OCI-LY1 (cell line): ENCODE data around the gene GTF3C5.

Experiments
- H2AFZ ChIP-seq: fragments of 200-600 bp; sonication (generic), shearing (Covaris generic); 2 replicates; pipeline ENCODE4 v1.6.0; 2014; ENCODE audit warnings: antibody characterized with exemption, mild to moderate bottlenecking, low read length
- H3F3A ChIP-seq: fragments of 200-600 bp; sonication (generic), shearing (Covaris generic); 2 replicates; pipeline ENCODE4 v1.6.0; 2014; ENCODE audit warnings: mild to moderate bottlenecking, antibody characterized with exemption, low read length, moderate library complexity; ENCODE audit not compliant: insufficient read depth
- H3K27ac ChIP-seq: fragments of 200-600 bp; sonication (generic); 2 replicates; pipeline ENCODE4 v1.5.1; 2014; ENCODE audit warnings: low read length, mixed run types, mild to moderate bottlenecking, low read depth; ENCODE audit not compliant: poor library complexity, severe bottlenecking
- H3K27me3 ChIP-seq: fragments of 200-600 bp; sonication (generic); 2 replicates; pipeline ENCODE4 v1.6.0; 2014; ENCODE audit warnings: antibody characterized with exemption, mild to moderate bottlenecking, low read length, moderate library complexity; ENCODE audit not compliant: insufficient read depth
- H3K36me3 ChIP-seq: fragments of 200-600 bp; sonication (generic); 2 replicates; pipeline ENCODE4 v1.6.1; 2014; ENCODE audit warnings: mild to moderate bottlenecking, antibody characterized with exemption, low read length, moderate library complexity, mixed read lengths; ENCODE audit not compliant: insufficient read depth
- H3K4me1 ChIP-seq: fragments of 200-600 bp; sonication (generic); 2 replicates; pipeline ENCODE4 v1.5.1; 2014; ENCODE audit warnings: mild to moderate bottlenecking, low read length, moderate library complexity; ENCODE audit not compliant: insufficient read depth, severe bottlenecking
- H3K4me2 ChIP-seq: fragments of 200-600 bp; sonication (generic), shearing (Covaris generic); 2 replicates; pipeline ENCODE4 v1.6.1; 2014; ENCODE audit warnings: low read length
- H3K4me3 ChIP-seq: fragments of 200-600 bp; sonication (generic); 2 replicates; pipeline ENCODE4 v1.5.1; 2014; ENCODE audit warnings: low read length, low read depth, mild to moderate bottlenecking, mixed read lengths; ENCODE audit not compliant: poor library complexity, severe bottlenecking
- H3K79me2 ChIP-seq: fragments of 200-600 bp; shearing (Covaris generic); 2 replicates; pipeline ENCODE4 v1.6.1; 2016; ENCODE audit warnings: mixed run types, low read length, mixed read lengths; ENCODE audit not compliant: insufficient read depth
- H3K9ac ChIP-seq: fragments of 200-600 bp; sonication (generic), shearing (Covaris generic); 2 replicates; pipeline ENCODE4 v1.6.1; 2014; ENCODE audit warnings: mild to moderate bottlenecking, low read length, mixed read lengths
- H3K9me2 ChIP-seq: fragments of 200-600 bp; sonication (generic), shearing (Covaris generic); 2 replicates; pipeline ENCODE4 v1.6.1; 2014; ENCODE audit warnings: low read depth, mild to moderate bottlenecking, low read length, mixed read lengths
- H3K9me3 ChIP-seq: fragments of 200-600 bp; shearing (Covaris generic); 2 replicates; pipeline ENCODE4 v1.6.1; 2014; ENCODE audit warnings: low read length, mixed read lengths
- H4K20me1 ChIP-seq: fragments of 200-600 bp; sonication (generic), shearing (Covaris generic); 2 replicates; pipeline ENCODE4 v1.6.0; 2016; ENCODE audit warnings: mild to moderate bottlenecking, low read length; ENCODE audit not compliant: insufficient read depth
- CTCF ChIP-seq: fragments of 200-600 bp; sonication (generic), shearing (Covaris generic); IDR thresholded peaks from 2 replicates; pipeline ENCODE4 v1.5.1; 2017; ENCODE audit warnings: mild to moderate bottlenecking, antibody characterized with exemption, low read length, moderate library complexity, mixed read lengths
- EZH2 ChIP-seq: fragments of 200-600 bp; sonication (generic), shearing (Covaris generic); IDR thresholded peaks from 2 replicates; pipeline ENCODE4 v1.8.0; 2017; ENCODE audit warnings: borderline replicate concordance, mixed run types, mild to moderate bottlenecking, antibody characterized with exemption, low read length, moderate library complexity, mixed read lengths

Gene GTF3C5

GRCh38 chr9:133051281-133051900 lies 20.6 kb downstream of the GTF3C5 start:
- TF ChIP-seq CTCF, result no peak
- TF ChIP-seq EZH2, result no peak
- Histone ChIP-seq H3K4me3 (no peak overlapping the region), H2AFZ (no peak overlapping the region), H3K27me3 (no peaks in the 10 kb centered on the region), H4K20me1 (no peaks in the 10 kb centered on the region), H3K9me3 (no peaks in the 10 kb centered on the region), H3K36me3 (peaks cover 84% of the 10 kb centered on the region), H3K79me2 (no peaks in the 10 kb centered on the region), H3K4me1 (no peaks in the 10 kb centered on the region), H3K9ac (no peak overlapping the region), H3K27ac (no peak overlapping the region), H3F3A (no peaks in the 10 kb centered on the region), H3K4me2 (no peak overlapping the region), H3K9me2 (no peaks in the 10 kb centered on the region)

GRCh38 chr9:133051966-133052539 lies 21.3 kb downstream of the GTF3C5 start:
- no peaks in the 10 kb centered on the region for H4K20me1 ChIP-seq
- no peak overlapping the region for H2AFZ ChIP-seq
- H3K9me2 ChIP-seq, result no peaks in the 10 kb centered on the region
- no peak overlapping the region for H3K4me3 ChIP-seq
- no peaks in the 10 kb centered on the region for H3K27me3 ChIP-seq
- no peaks in the 10 kb centered on the region for H3K9me3 ChIP-seq
- no peaks in the 10 kb centered on the region for H3F3A ChIP-seq
- H3K4me2 ChIP-seq, result no peak overlapping the region
- no peak overlapping the region for H3K9ac ChIP-seq
- H3K36me3 ChIP-seq, result peaks cover 84% of the 10 kb centered on the region
- no peaks in the 10 kb centered on the region for H3K79me2 ChIP-seq
- no peak for TF ChIP-seq CTCF
- TF ChIP-seq EZH2, result no peak
- H3K27ac ChIP-seq, result no peak overlapping the region
- H3K4me1 ChIP-seq, result no peaks in the 10 kb centered on the region

GRCh38 chr9:133054194-133054890 lies 23.5 kb downstream of the GTF3C5 start:
- Histone ChIP-seq H3K27ac (no peak overlapping the region), H3K36me3 (peaks cover 88% of the 10 kb centered on the region)

More at GRCh38 chr9:133054194-133054890, 23.5 kb downstream of the GTF3C5 start:
- TF ChIP-seq EZH2 (no peak), CTCF (no peak)
- Histone ChIP-seq H3K79me2 (no peaks in the 10 kb centered on the region), H3F3A (no peaks in the 10 kb centered on the region), H4K20me1 (no peaks in the 10 kb centered on the region), H3K9me2 (no peaks in the 10 kb centered on the region), H3K4me1 (peaks cover 9% of the 10 kb centered on the region), H2AFZ (no peak overlapping the region), H3K9ac (no peak overlapping the region), H3K4me2 (no peak overlapping the region), H3K27me3 (no peaks in the 10 kb centered on the region), H3K9me3 (no peaks in the 10 kb centered on the region), H3K4me3 (no peak overlapping the region)
